HPDE6-E6E7 (cell line): ENCODE data around the gene LMTK3.

Experiments
- DNase-seq: peaks from one replicate; pipeline ENCODE4 v3.0.0; 2011; ENCODE audit warnings: missing footprints; ENCODE audit errors: extremely low spot score

Gene LMTK3

GRCh38 chr19:48446579-48446978, 65.1 kb downstream of the LMTK3 start:
- no peak for DNase-seq

DNA sequence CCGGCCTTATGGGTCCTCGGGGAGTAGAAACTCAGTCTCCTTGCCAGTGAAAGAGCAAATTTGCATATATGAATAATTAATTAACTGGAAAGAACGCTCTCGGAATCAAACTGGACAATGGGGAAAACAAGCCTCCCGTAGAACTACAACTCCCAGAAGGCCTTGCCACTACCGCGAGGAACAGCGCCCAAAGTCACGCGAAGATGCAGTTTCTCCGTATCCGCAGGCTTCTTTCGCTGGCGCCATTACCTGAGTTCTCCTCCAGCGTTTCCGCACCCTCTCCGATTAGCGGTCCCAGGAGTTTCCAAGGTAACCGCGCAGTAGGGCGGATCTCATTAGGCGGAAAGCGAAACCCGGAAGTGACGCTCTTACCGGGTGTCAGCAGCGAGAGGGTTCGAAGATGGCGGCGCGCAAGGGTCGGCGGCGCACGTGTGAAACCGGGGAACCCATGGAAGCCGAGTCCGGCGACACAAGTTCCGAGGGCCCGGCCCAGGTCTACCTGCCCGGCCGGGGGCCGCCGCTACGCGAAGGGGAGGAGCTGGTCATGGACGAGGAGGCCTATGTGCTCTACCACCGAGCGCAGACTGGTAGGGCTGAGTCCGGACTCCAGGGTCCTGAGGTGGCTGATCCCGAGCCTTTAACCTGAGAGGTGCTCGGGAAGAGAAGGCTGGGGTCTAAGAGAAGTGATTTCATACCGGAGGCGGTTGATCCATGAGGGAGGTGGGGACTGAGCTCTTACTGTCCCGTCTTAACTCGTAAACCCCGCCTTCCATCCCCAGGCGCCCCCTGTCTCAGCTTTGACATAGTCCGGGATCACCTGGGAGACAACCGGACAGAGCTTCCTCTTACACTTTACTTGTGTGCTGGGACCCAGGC, 65.8 kb downstream of the LMTK3 start, which contains the start of gene GRWD1:
TSS of gene GRWD1 (plus strand) at position 378 of the 876 bp plus-strand sequence. CDS start at position 401, 23 bp downstream.
- DNase-seq: peak; percentile 95

- DNase-seq: peak; percentile 80
Observed at GRCh38 chr19:48445256-48445605, 66.4 kb downstream of the LMTK3 start.

- no peak for DNase-seq
Observed at GRCh38 chr19:48444936-48445200, 66.8 kb downstream of the LMTK3 start.

GRCh38 chr19:48444129-48444935, 67.3 kb downstream of the LMTK3 start:
- no peak for DNase-seq

DNA sequence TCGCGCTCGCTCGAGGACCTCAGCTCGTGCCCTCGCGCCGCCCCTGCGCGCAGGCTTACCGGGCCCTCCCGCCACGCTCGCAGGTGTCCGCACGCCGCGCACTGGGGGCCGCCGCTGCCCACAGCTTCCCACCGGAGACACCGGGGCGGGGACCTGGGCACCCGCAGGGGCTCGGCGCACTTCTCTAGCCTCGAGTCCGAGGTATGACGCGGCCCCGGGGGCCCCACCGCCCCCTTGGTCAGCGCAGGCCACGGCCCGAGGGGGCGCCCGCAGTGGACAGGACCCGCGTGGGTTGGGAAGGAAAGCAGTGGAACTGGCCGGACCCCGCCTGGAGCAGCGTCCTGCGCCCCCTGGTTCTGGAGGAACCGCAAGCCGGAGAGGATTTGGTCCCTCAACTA, 67.9 kb downstream of the LMTK3 start:
- DNase-seq: no peak

- no peak for DNase-seq
Observed at GRCh38 chr19:48443256-48443655, 68.4 kb downstream of the LMTK3 start.

GRCh38 chr19:48442116-48443035, 69.3 kb downstream of the LMTK3 start:
- no peak for DNase-seq

DNA sequence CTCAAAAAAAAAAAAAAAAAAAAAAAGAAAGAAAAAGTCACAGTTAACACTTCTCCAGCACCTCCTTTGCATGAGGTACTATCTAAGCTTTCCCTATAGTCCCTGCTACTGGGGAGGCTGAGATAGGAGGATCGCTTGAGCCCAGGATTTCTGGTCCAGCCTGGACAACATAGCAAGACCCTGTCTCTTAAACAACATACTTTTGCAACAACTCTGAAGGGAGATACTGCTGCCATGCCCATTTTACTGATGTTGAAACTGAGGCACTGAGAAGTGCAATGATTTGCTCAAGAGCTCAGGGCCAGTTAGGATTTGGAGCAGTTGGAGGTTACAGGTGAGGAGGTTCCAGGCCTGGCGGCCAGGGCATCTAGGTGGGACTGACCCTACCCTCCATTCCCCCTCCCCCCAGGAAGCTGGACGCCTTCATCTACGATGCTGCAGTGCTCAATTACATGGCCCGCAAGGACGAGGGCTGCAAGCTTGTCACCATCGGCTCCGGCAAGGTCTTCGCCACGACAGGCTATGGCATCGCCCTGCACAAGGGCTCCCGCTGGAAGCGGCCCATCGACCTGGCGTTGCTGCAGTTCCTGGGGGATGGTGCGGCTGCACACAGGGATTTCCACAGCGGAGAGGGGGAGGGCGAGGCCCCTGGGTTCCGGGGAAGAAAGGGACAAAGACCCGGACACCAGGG, 70.1 kb downstream of the LMTK3 start:
- DNase-seq: no peak

DNA sequence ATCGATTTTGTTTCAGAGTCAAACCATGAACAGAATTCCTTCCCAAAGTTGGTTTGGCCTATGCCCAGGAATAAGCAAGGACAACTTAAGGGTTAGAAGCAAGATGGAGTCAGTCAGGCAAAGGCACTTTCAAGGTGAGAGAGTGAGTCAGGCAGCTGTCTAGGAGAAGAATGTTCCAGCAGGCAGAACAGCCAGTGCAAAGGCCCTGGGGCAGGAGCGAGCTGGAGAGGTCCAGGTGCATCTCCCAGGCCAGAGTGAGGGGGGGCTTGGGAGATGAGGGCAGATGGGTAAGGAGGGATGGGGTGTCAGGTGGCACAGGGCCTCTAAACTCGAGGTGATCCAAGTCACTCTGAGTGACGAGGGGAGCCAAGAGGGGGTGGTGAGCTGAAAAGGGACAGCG, 75.0 kb downstream of the LMTK3 start:
- no peak for DNase-seq
